MG63 (cell line): Measurements from ENCODE around the gene TTLL5. TPM values are rescaled to one million over a fixed set of nuclear protein-coding genes. Genes with fewer than 3 reads are reported as not detected.
"Not testable (repeated sequence)": the region's sequence is repeated elsewhere in the genome, so short reads cannot be mapped to it uniquely, and the experiment has no call there.

Experiments used
- DNase-seq: peaks from one replicate; pipeline ENCODE4 v3.0.0-alpha.2; 2020
- H3K27me3 ChIP-seq: fragments of 250-450 bp; sonication (Bioruptor Pico); 2 replicates; pipeline ENCODE4 v1.5.1; 2020; ENCODE audit warnings: mild to moderate bottlenecking, moderate library complexity
- H3K36me3 ChIP-seq: fragments of 250-450 bp; sonication (Bioruptor Pico); 2 replicates; pipeline ENCODE4 v1.5.1; 2020; ENCODE audit warnings: mild to moderate bottlenecking, moderate library complexity
- H3K4me3 ChIP-seq: fragments of 250-450 bp; sonication (Bioruptor Pico); 2 replicates; pipeline ENCODE4 v1.5.1; 2020; ENCODE audit warnings: mild to moderate bottlenecking, moderate library complexity
- H3K9me3 ChIP-seq: fragments of 250-450 bp; sonication (Bioruptor Pico); 2 replicates; pipeline ENCODE4 v1.5.1; 2020; ENCODE audit warnings: mild to moderate bottlenecking, moderate library complexity
- total RNA-seq: library from RNA; depleted of rRNA; stranded (reverse); fragments of >200 nt; shearing (Covaris generic); gene quantifications from 2 replicates; pipeline ENCODE4 v1.2.3, GENCODE V29; 2014; ENCODE audit warnings: low replicate concordance

The TTLL5 gene
- total RNA-seq, 1 experiment from 2014 or later = 12.9 TPM

DNA sequence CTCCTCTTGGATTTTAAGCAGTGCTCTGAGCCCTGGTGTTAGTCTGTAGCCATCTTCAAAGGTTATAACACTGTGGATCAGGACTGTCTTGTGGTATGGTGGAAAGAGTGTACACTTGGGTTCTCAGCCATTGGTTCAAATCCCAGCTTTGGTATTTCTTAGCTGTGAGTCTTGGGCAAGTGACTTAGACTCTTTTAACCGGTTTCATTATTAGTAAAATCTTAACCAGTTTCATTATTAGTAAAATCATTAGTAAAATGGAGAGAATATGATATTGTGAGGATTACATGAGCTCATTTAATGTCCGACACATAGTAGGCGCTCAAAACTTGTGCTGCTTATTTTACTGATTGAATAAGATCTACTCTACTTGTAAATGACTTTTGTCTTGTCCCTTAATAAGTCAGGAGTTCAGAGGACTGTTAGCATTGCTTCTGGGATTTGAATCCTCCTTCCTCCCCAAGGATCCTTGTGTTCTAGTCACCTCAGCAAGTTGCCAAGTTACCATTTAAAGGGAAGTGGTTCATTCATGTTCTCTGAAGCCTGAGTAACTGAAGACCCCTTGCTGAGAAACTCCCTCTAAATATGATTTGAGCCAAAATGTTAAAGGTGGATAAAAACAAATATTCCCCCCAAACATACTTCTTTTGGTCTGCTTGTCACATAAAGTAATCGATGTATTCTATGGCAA, 12.4 kb downstream of the TTLL5 start:
- DNase-seq = no peak
- Histone ChIP-seq H3K27me3 (no peaks in the 10 kb centered on the region), H3K9me3 (no peaks in the 10 kb centered on the region), H3K4me3 (no peak overlapping the region), H3K36me3 (peaks cover 6% of the 10 kb centered on the region)

DNA sequence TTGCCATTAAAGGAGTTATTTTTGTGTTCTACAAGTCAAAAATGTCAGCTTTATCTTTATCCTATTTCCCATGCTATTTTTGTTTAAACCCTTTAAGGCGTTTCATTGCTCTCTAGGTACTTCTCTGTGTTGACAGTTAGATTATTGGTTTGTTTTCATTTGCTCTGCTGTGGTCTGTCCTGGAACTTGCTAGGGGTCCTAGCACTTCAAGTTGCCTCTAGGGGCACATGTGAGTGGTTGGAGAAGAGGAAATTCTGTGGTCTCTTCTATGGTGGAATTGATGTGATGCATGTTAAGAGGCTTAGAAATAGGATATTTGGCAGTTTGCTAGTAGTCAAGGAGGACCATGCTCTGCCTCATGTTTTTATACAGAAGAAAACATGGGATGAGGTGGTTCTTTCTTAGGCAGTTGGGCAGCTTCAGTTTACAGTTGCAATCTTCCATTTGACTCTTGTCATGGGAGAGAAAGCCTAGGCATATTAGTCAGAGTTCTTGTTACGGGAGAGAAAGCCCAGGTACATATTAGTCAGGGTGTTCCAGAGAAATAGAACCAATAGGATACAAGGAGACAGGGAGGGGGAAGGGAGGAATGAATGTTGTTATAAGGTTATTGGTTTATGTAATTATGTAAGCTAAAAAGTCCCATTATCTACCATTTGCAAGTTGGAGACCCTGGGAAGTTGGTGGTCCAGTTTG, 14.4 kb downstream of the TTLL5 start:
- no peaks in the 10 kb centered on the region for H3K27me3 ChIP-seq
- DNase-seq = no peak
- peaks cover 5% of the 10 kb centered on the region for H3K36me3 ChIP-seq
- no peaks in the 10 kb centered on the region for H3K9me3 ChIP-seq
- no peak overlapping the region for H3K4me3 ChIP-seq

DNA sequence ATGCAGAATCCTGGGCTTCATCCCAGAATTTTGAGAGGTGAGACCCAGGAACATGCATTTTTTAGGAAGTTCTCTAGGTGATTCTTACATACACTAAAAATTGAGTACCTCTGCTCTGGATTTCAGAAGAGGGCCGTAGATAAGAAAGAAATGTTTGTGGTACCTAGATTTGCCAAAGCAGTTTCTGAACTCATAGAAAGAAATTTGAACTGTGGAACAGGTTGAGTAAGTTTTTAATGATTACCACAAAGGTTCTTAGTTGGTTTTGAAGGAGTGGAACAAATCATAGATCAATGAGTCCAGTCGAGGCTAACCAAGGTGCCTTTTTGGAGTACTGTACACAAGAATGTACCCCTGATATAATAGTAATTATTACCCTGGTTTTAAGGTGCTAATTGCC, 24.9 kb downstream of the TTLL5 start:
- no peak overlapping the region for H3K4me3 ChIP-seq
- DNase-seq = no peak

DNA sequence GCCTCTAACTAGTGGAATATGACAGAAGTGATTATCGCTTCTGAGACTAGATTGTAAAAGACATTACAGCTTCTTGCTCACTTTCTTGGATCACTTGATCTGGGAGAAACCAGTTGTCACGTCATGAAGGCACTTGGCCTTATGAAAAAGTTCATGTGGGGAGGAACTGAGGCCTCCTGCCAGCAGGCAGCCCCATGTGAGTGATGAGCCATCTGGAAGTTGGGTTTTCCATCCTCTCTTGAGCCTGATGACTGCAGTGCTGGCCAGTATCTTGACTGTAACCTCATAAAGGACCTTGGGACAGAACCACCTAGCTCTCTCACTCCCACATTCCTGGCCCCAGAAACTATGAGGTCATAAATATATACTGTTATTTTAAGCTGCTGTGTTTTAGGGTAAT, 28.0 kb downstream of the TTLL5 start:
- Histone ChIP-seq H3K4me3 (no peak overlapping the region), H3K9me3 (no peaks in the 10 kb centered on the region), H3K36me3 (no peaks in the 10 kb centered on the region), H3K27me3 (no peaks in the 10 kb centered on the region)
- peak; percentile 21 for DNase-seq

More for the DNA sequence above, 24.9 kb downstream of the TTLL5 start:
- Histone ChIP-seq H3K9me3 (no peaks in the 10 kb centered on the region), H3K27me3 (no peaks in the 10 kb centered on the region), H3K36me3 (no peaks in the 10 kb centered on the region)

DNA sequence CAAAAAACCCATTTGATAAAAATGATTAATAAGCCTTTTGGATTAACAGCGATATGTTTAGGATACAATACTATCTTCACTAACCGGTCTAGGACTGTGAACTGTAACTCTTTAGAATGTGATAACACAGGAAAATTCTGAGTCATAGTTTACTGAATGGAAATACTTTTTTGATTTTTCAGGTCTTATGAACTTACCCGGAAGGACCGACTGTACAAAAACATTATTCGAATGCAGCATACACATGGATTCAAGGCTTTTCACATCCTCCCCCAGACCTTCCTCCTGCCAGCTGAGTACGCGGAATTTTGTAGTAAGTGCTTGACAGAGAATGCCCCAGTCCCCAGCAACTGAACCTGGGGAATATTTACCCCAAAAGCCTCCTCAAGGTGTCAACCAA, 29.0 kb downstream of the TTLL5 start:
- Histone ChIP-seq H3K27me3 (no peaks in the 10 kb centered on the region), H3K36me3 (no peaks in the 10 kb centered on the region), H3K4me3 (no peak overlapping the region), H3K9me3 (no peaks in the 10 kb centered on the region)
- no peak for DNase-seq

DNA sequence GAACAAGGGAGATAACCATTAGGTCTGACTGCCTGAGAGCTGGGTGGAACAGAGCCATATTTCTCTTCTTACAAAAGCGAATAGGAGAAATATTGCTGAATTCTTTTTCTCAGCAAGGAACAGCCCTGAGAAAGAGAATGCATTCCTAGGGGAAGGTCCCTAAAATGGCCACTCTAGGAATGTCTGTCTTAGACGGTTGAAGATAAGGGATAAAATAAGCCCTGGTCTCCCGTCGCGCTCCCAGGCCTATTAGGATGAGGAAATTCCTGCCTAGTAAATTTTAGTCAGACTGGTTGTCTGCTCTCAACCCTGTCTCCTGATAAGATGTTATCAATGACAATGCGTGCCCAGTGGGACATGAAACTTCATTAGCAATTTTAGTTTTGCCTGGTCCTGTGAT, 34.0 kb downstream of the TTLL5 start:
- H3K36me3 ChIP-seq, H3K4me3 ChIP-seq, DNase-seq, H3K27me3 ChIP-seq, H3K9me3 ChIP-seq: not testable (repeated sequence)

DNA sequence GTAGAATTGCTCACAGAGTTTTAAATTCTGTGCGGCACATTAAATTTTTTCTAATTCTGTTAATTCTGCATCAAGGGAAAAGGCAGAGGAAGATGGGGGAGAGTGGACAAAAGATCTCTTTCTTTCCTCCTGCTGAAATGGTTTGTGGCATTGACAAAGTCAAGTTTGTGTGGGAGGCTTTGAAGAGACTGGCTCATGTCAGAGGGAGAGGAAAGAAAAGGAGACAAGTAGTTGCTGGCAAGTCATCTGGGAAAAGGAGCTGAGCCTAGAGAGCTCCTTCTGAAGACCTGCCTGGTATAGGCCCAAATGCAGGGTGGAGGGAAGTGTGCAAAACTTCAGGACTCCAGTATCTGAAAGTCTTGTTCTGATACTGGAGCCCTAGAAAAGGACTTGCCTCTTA, 36.3 kb downstream of the TTLL5 start:
- Histone ChIP-seq H3K27me3 (no peaks in the 10 kb centered on the region), H3K4me3 (no peak overlapping the region), H3K36me3 (no peaks in the 10 kb centered on the region), H3K9me3 (no peaks in the 10 kb centered on the region)
- DNase-seq = no peak

DNA sequence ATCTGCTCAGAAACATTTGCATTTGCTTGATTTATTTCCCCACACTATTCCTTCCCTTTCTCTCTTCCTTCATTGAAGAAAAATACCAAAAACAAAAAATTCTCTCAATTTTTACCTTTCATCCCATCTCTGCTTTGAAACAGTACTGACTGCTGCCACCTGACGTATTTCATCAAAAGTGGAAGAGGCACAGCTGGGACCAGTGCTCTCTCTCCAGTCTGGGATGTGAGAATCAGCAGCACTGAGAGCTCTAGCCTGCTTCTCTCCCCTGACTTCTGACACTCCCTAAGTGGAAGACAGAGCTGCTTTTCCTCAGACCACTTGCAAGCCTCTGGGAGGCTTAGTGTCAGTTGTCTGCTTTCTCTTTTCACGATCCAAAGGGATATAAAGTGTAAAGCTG, 36.9 kb downstream of the TTLL5 start:
- H3K36me3 ChIP-seq = no peaks in the 10 kb centered on the region
- no peaks in the 10 kb centered on the region for H3K9me3 ChIP-seq
- H3K27me3 ChIP-seq = no peaks in the 10 kb centered on the region
- no peak for DNase-seq
- no peak overlapping the region for H3K4me3 ChIP-seq

DNA sequence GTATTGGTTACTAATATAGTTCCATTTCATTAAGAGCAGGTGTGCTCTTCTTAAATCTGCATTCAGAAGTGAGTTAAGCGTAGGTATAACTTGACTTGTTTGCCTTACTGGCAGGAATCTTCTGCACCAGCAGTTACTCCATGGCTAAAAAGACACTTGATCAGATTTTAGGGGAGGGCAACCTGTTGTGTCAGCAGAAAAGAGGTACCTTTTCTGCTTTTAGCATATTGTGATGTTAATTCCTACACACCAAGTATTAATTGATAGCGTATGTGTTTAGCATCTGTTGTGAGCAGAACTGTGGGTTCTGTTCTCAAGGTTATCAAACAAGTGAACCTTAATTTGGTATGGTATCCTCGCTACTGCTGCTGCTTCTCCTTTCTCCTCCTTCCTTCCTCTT, 38.3 kb downstream of the TTLL5 start:
- no peaks in the 10 kb centered on the region for H3K36me3 ChIP-seq
- DNase-seq = no peak
- H3K4me3 ChIP-seq = no peak overlapping the region
- no peaks in the 10 kb centered on the region for H3K27me3 ChIP-seq
- H3K9me3 ChIP-seq = no peaks in the 10 kb centered on the region

DNA sequence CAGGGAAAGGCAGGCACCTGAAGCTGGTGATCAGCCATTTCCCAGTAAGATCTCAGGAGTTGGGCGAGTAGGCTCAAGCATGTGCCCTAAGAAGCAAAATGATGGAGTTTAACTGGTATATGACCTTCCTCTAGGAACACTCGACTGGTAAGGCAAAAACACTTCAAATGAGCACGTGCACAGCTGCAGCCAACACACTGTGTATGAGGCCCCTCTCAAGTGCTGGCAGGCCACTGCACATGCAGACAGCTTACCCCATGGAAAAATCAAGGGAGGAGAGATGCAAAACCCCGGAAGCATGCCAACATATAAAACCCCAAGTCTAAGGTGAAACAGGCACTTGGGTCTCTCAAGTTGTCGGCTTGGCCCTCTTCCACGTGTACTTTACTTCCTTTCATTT, 39.2 kb downstream of the TTLL5 start:
- Histone ChIP-seq H3K27me3 (no peaks in the 10 kb centered on the region), H3K4me3 (no peak overlapping the region), H3K36me3 (no peaks in the 10 kb centered on the region), H3K9me3 (no peaks in the 10 kb centered on the region)
- no peak for DNase-seq

DNA sequence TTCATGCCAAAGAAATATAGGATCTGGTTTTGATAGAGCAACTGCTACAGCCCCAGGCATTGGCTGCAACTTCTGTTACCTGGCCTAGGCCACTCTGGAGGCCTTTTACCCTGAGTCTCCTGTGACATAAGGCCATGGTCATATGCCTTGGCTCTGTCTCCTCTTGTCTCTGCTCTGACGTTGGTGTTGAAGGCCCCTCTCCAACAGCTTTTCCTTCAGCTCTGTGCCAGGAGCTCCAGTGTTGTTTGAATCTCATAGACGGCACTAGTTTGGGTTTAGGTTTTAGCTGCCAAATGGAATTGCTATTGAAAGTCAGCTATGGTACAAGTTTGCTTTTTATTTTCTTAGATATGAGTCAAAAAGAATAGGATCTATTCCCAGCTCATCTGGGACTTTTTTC, 41.1 kb downstream of the TTLL5 start:
- Histone ChIP-seq H3K27me3 (no peaks in the 10 kb centered on the region), H3K4me3 (no peak overlapping the region), H3K9me3 (no peaks in the 10 kb centered on the region), H3K36me3 (no peaks in the 10 kb centered on the region)
- DNase-seq = no peak

DNA sequence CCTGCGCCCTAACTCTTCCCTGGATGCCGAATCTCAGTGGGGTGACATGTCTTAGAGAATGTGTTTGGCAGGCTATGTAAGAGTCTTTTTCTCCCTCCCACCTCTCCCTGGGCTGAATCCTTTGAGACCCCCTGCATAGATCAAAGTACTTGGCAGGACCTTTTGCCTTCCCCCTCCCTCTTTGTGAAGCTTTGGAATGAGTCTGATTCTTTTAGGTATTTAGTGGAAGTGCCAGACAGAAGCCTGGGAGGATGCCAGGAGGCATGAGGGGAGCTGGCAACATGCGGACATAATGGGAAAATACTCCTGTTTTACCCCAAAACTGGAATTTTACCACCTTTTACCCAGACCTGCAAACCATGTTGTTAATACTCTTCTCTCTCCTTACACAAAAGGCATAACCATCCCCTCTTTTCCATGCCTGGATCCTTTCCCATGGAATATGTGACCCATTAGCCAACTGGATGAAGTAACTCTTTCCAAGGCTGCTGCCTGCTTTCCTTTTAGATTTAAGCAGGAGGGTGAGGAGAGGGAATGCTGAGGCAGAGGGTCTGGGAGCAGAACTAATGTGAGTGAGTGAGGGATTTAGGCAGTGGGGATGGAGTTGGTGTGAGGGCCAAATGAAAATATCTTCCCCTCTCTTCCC, 41.7 kb downstream of the TTLL5 start:
- Histone ChIP-seq H3K4me3 (no peak overlapping the region), H3K9me3 (no peaks in the 10 kb centered on the region), H3K27me3 (no peaks in the 10 kb centered on the region), H3K36me3 (no peaks in the 10 kb centered on the region; the same call in 1 of the 2 replicates)
- DNase-seq = peak; percentile 22

DNA sequence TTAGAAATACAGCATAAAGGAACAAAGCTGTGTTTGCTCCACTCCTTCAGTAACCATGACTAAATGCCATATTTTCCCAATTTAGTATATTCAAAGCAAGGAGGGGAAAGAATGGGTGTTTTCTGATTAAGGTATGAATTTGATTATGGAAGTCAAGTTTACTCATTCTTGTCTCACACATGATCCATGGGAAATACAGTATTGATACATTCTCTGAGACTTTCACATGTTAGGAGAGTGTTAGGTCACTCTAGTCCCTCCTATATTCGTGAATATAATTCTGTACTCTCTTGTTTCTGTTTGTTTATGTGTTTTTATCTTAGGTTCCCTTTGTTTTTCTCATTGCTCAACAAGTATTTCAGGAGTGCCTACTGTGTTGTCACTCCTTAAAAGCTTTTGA, 42.4 kb downstream of the TTLL5 start:
- DNase-seq = no peak
- Histone ChIP-seq H3K4me3 (no peak overlapping the region), H3K36me3 (no peaks in the 10 kb centered on the region; the same call in 1 of the 2 replicates), H3K9me3 (no peaks in the 10 kb centered on the region), H3K27me3 (no peaks in the 10 kb centered on the region)

DNA sequence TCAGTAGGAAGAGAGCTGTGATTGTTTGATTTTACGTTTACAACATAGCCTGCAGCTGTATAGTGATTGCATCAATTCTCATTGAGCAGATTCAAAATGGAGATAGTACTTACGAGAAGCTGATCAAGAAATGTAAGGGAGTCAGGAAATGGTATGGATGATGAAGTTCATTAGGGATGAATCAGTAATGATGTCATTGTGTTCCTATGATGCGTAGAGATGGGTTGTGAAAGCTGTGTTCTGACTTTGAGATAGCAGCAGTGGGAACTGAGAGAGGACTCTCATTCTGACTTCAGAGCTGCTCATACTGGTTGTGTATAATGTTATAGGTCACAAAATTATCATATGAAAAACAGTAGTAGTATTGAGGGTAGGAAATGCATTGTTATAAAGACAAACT, 44.0 kb downstream of the TTLL5 start:
- H3K4me3 ChIP-seq = no peak overlapping the region
- no peaks in the 10 kb centered on the region for H3K9me3 ChIP-seq
- H3K36me3 ChIP-seq = no peaks in the 10 kb centered on the region; the same call in 1 of the 2 replicates
- H3K27me3 ChIP-seq = no peaks in the 10 kb centered on the region
- no peak for DNase-seq

DNA sequence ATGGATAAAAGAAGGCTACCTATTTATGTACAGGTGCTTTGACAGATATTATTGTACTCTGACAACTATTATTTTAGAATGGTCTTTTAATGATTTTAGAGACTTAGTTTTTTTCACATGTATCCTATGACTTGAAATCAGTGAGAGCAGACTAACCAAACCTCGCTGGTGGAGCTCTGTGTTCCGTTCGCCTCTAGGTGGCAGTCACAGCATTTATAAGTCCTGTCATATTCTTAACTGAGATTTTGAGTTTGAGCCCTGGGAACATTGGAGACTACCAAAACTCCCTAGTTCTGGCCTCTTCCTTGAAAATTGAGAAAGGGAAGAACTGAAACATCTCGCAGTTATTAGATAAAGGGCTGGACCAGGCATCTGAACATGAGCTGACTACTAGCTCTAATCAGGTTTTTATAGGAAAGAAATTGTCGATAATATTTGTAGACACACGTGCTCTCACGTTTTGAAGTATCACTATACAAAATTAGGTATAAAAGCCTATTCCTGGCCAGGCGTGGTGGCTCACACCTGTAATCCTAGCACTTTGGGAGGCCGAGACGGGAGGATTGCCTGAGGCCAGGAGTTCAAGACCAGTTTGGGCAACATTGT, 48.3 kb downstream of the TTLL5 start:
- no peaks in the 10 kb centered on the region for H3K9me3 ChIP-seq
- no peaks in the 10 kb centered on the region; the same call in 1 of the 2 replicates for H3K36me3 ChIP-seq
- DNase-seq = no peak
- H3K27me3 ChIP-seq = no peaks in the 10 kb centered on the region
- no peak overlapping the region for H3K4me3 ChIP-seq

DNA sequence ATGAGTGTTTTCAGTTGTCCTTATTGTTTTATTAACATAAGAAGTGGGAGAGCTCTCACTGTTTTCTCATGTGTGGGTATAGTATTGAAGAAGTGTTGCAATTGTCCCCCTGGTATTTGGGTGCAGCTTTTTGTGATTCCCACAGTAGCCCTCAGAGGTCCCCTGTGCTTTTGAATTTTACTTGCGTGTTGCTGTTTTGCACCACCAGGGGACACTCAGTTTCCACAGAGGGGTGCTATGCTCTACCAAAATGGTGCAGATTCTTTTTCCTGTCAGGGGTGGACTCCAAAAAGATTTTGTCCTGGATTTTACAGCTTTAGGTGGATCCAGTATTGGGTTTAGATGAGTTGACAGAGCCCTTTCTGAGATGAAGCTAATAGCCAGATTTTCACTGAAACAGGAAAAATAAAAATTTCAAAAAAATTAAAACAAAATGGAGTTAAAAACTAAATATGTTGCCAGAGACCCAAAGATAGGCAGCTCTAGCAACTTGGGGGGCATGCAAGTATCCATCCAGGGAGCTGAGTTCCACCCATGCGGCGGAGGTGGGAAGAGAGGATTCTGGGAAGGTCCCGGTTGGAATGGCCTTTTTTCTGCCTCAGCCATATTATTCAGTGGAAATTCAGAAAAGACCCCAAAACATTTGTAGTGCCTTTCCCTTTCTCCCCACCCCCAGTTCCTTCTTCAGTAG, 50.2 kb downstream of the TTLL5 start:
- H3K36me3 ChIP-seq = no peaks in the 10 kb centered on the region; the same call in 1 of the 2 replicates
- H3K9me3 ChIP-seq = no peaks in the 10 kb centered on the region
- H3K4me3 ChIP-seq = no peak overlapping the region
- peak; percentile 31 for DNase-seq
- H3K27me3 ChIP-seq = no peaks in the 10 kb centered on the region

DNA sequence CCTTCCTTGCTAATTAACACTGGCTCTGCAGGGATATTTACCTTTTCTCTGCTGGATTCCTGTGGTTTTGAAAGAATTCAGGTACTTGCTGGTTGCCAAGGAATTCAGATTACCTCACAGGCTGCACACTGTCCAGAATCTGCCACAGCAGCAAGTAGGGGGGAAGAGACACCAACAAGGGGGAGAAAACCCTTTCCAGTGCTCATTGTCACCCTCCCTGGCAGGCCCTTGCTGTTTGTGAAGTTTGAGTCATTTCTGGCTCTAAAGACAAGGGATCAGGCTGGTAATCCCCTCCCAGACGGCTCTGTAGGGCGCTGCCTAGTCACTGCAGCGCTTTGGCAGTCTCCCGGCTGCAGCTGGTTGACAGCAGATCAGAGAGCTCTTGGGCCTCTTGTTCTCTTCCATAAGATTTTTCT, 50.8 kb downstream of the TTLL5 start:
- no peaks in the 10 kb centered on the region; the same call in 1 of the 2 replicates for H3K36me3 ChIP-seq
- no peaks in the 10 kb centered on the region for H3K27me3 ChIP-seq
- no peaks in the 10 kb centered on the region for H3K9me3 ChIP-seq
- peak; percentile 93 for DNase-seq
- H3K4me3 ChIP-seq = no peak overlapping the region
